HPDE6-E6E7 (cell line): Measurements from ENCODE around the gene EAF2.
A peak's percentile ranks its signal among the peaks of the same experiment; 100 is the strongest.
"Not testable (repeated sequence)": the region's sequence is repeated elsewhere in the genome, so short reads cannot be mapped to it uniquely, and the experiment has no call there.

Experiments
- DNase-seq: peaks from one replicate; pipeline ENCODE4 v3.0.0; 2011; ENCODE audit warnings: missing footprints; ENCODE audit errors: extremely low spot score

The EAF2 gene

DNA sequence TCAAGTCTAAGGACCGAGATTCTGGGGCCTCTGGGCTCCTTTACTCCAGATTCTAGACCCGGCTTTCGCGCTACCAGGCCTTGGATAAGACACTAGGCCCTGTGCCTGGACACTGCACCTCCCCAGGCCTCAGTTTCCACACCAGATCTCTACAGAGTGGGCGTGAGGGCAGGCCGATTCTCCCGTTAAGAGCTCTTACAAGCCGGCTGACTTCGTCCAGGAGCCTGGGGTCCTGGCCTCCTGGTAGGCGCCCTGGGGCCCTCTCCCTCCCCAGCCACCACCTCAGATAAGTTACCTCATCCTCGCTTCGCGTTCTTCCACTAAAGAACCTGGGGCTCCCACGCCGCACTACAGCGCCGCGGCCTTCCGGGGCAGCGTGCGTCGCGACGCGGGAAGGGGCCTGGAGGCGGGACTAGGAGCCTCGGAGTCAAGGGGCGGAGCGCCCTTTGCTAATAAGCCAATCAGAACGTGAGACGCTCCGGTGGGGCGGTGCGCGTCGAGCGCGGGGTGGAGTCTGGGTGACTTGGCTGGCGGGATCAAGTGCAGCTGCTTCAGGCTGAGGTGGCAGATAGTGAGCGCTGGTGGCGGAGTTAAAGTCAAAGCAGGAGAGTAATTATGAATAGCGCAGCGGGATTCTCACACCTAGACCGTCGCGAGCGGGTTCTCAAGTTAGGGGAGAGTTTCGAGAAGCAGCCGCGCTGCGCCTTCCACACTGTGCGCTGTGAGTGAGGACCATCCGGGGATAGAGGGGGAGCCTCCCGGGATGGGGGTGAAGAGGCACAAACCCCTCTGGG, at the start of gene EAF2, which contains the start of gene IQCB1:
Gene EAF2, plus strand, starts transcription at position 539 of the 794 bp plus-strand sequence. Its CDS starts 77 bp downstream, at position 616.
Gene IQCB1, minus strand, starts transcription at position 390 of the 794 bp plus-strand sequence. CDS start 6,100 bp downstream, outside the sequence.
- peak; percentile 95 for DNase-seq

DNA sequence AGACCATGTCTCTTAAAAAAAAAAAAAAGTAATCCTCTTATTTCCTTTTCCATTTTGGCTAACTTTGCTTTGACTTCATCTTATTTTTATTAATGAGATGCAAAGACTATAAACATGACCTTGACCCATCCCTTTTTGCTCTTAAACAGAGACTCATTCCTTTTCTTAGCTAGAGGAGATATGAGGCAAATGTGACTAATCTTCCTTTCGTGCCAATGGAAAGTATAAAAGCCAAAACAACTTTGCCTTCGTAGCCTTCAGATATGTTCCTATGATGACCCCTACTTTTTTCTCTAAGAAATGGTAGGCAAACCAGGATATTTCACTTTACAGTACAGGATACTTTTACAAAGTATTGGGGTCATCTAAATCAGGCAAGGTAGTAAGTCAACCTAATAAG, 48.5 kb upstream of the EAF2 start:
- DNase-seq, result no peak

DNA sequence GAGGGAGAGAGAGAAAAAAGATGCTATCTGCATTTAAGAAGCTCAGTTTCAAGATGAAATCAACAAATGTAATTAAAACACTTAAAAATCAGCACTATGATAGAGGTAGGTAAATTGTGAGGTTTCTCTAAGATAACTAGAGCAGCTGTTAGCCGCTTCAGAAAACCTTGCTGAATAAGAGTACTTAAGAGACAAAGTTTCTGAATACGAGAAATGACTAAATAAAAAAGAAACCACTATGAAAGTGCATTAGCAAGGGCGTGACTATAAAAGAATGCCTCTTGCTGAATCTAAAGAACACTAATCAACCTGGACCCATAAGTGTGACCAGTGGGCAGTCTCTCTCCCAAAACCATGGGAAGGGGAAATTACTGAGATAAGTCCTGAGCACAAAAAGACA, 41.9 kb upstream of the EAF2 start:
- DNase-seq, result no peak

DNA sequence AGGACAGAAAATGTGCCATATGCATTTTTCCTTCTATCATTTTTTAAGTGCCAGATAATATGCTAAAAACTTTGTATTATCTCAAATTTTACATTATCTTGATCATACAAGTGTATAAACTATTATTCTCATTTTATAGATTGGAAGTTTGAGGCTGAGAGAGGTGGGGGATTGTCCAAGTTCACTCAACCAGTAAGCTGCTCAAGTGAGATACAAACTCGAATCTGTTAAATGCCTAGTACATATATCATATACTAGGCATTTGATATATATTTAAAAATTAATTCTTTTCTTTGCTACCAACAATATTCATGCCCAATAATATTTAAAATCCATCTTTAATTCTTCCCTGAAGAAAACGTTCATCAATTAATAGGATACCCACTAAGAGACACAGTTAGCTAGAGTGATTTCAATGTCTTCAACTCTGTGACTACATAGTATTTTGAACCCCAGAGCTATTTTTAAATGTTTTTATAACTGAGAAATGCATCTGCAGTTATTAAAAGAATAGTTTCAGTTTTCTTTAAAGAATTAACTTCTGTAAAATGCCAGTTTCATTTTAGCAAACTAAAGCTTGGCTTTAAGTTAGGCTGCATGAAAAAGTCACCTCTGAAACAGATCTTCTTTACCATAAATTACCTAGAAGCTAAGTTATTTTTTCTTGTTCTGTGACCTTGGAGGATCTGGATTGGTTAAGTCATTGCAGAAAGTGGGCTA, 40.6 kb upstream of the EAF2 start:
- DNase-seq, result no peak

DNA sequence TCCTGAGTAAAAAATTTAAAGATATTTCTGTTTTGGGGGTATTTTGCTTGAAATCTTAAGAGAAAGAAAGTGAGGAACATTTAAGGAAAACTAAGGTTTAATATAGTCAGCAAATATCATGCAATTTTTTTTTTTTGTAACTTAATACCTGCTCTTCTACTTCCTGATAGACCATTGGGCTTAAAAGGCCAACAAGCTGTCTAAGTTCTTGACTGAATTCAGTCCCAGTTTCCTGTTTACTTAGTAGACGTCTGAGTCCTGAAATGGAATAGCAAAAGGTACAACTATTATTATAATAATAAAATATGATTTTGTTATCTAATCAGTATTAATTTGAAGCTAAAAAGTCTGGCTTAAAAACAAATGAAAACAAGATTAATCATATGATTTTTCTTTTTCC, 38.0 kb upstream of the EAF2 start:
- DNase-seq, result no peak

DNA sequence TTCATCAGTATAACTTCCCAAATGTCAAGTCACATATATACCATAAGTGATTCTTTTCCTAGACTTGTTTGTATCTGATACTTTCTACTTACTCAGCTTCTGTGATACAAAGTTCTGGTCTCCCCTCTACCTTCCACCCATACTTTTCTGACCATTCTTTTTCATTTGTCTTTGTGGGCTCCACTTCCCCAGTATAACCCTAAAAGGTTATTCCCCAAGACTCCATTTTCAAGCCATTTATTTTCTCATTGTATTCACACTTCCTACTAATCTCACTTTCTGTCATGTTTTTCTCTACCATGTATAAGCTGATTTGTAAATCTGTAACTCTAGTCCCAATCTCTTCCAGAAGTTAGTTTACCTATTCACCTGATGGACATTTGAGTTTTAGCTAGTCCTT, 34.1 kb upstream of the EAF2 start:
- DNase-seq, result no peak

DNA sequence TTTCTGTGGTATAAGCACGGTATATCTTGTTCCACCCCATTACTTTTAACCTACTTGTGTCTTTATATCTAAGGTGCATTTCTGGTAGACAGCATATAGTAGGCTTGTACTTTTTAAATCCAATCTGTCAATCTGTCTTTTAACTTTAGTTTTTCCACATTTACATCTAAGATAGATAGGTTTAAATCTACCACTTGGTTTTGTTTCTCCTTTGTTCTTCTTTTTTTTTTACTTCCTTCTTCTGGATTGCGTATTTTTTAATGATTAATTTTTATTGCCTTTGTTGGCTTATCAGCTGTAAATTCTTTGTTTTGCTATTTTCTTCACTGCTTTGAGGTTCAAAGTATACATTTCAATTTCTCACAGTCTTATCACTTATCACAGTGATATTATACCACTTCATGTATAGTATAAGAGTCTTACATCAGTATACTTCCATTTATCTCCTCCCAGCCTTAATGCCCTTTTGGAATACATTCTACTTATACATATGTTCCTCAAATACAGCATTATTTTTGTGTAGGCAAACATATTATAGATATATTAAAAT, 31.2 kb upstream of the EAF2 start:
- no peak for DNase-seq

DNA sequence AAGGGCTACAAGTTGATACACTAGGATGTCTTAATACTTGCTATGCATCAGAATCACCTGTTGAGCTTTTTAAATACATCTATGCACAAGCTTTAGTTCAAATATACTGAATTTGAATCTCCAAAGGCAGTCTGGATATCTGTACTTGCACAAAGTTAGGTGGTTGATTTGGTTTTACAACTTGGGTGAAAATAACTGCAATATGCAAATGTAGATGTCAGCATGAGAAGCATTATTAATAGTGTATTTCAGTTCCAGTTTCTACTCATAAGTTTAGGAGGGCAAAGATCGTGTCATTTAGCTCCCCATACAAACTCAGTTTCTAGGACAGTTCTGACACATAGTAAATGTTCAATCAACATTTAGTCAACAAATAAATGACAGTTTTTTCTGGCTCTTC, 25.8 kb upstream of the EAF2 start:
- DNase-seq, result no peak

DNA sequence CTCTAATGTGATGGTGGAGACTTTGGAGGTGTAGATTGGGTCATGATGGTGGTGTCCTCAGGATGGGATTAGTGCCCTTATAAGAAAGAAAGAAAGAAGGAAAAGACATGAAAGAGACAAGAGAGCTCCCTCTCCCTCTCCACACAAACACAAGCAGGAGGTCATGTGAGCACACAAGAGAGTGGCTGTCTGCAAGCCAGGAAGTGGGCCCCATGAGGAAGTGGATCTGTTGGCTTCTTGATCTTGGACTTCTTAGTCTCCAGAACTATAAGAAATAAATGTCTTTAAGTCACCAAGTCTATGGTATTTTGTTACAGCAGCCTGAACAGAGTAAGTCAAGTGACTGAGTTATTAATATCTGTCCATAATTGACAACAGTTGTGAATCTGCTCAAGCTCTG, 17.3 kb upstream of the EAF2 start:
- no peak for DNase-seq

DNA sequence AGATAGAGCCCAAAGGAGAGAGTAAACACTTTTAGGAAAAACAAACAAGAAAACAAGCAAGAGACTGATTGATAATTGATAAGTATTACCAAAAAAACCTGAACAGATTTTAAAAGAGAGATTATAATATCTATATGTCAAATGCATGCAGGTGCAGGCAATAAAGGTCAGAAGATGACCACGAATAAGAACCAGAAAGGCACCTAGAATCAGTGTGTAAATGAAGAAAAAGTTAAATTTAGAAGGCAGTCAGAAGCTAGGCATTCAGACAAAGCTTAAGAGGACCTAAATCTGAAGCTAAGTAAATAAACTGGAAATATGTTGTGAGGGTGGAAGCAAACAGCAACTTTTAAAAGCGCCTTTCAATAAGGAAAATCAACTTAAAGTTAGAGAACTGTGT, 16.4 kb upstream of the EAF2 start:
- DNase-seq, result no peak

DNA sequence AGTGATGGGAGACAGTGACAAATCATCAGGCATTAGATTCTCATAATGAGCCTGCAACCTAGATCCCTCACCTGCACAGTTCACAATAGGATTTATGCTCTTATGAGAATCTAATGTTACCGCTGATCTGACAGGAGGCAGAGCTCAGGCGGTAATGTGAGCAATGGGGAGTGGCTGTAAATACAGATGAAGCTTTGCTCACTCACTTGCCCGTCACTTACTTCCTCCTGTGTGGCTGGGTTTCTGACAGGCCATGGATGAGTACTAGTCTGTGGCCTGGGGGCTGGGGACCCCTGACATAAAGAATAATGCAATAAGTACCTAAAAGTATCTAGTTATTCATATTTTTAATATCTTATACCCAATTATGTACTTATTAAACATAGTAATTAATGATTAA, 15.8 kb upstream of the EAF2 start:
- no peak for DNase-seq

DNA sequence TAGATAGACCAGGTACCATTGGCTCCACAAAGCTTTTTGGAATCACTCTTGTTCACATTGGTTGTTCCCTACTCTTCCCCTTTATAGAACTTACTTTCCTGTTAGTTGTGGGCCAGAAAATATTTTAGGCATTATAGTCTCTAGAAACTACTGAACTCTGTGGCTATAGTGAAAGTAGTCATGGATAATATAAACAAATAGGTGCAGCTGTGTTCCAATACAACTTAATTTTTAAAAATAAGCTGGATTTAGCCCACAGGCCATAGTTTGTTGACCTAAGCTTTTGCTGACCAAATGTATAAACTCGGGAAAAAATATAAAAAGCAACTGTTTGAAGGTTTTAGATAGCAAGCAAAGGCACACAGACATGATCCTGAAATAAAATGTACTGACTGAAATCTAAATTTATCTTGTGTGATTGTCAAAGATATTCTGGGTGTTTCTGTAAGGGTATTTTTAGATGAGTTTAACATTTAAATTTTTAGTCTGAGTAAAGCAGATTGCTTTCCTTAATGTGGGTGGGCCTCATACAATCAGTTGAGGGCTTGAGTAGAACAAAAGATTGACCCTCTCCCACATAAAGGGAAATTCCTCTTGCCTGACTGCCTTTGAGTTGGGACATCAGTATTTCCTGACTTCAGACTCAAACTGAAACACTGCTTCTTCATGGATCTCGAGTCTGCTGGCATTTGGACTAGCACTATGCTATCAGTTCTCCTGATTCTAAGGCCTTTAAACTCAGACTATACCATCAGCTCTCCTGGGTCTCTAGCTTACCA, 13.4 kb upstream of the EAF2 start:
- DNase-seq, result no peak

DNA sequence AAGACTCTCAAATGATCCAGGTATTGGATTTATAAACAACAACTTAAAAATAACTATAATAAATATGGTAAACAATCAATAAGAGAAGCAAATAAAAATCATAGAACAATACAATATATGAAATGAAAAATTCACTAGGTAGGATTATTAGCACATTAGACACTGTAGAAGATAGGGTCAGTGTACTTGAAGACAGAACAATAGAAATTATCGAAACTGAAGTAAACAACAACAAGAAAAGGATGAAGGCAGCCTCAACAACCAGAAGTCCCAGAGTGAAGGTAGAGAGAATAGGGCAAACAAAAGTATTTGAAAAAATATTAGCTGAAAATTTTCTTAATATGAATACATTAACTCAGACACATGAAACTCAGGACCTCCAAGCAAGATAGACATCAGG, 12.0 kb upstream of the EAF2 start:
- DNase-seq, result no peak

DNA sequence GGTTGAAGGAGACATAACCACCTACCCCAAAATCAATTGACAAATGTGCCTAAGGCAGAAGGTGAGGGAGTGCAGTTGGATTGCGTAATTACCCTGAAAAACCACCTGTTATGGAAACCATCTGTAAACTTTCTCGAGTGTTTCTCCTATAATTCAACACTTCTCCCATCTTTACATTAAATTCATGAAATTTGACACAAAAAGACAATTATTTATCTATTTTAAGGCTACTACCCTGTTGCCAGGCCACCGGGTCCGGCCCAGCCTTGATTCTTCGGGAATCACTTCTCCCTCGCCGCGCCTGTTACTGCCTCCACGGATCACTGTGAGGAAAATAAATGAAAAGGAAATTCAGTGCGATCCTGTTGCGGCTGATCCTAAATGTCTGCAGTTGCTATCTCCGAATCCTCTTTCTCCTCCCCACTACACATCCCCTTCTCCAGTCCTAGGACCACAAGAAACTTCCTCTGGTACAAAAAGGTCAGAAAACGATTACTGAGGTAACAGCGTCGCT, 795 bp upstream of the EAF2 start:
- DNase-seq, result peak; percentile 21

DNA sequence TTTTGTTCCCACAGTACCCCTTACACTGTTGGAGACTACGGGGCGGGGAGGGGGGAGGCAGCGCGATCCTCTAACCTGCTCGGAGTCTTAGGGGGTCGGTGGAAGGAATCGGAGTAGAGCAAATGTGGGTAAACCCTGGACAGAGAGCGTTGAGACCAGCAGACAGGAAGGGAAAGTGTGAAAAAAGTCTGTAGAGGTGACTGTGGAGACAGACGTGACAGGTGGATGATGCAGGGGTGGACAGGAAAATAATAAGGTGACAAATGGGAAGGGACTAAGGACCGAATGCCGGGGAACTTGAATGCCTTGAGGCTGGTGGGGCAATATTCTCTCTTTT, 424 bp downstream of the EAF2 start:
- DNase-seq, result no peak

DNA sequence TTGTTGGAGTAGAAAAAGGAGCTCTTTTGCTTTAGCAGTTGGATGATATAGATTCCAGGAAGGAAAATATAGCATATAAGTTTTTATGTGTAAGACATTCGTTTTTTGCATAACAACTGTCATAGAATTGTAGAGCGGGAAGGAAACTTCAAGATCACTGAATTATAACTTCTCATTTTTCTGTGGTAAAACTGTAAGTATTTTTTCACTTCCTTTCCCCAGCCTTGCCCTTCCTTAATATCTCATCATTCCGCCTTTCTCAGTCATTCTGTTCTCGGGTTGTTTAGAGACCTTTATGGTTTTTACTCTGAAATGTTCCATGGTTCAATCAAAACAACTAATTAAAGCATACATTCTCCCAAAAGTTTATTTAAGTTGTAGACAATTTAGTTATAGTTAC, 1.1 kb downstream of the EAF2 start:
- DNase-seq, result no peak

DNA sequence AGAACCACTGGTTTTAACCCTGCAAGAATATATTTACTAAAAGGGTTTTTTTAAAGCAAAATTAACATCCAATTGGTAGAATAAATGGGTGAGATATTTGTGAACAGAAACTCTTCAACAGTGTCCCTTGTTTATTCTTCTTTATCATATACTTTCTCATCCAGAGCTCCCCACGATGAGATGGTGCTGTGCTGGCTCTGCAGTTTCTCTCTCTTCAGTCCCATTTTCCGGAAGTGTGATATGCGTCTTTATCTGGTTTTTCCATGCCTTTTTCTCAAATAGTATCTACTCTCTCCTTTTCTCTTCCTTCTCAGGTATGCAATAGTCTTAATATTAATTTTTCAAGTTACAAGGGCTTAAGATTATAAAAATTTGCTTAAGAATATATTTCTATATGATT, 1.5 kb downstream of the EAF2 start:
- DNase-seq, result no peak

DNA sequence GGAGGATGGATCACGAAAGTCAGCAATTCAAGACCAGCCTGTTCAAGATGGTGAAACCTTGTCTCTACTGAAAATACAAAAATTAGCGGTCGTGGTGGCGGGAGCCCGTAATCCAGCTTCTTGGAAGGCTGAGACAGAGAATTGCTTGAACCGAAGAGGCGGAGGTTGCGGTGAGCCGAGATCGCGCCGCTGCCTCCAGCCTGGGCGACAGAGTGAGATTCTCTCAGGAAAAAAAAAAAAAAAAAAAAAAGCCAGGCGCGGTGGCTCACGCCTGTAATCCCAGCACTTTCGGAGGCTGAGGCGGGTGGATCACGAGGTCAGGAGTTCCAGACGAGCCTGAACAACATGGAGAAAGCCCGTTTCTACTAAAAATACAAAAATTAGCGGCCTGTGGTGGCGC, 5.0 kb downstream of the EAF2 start:
- DNase-seq, result no peak

DNA sequence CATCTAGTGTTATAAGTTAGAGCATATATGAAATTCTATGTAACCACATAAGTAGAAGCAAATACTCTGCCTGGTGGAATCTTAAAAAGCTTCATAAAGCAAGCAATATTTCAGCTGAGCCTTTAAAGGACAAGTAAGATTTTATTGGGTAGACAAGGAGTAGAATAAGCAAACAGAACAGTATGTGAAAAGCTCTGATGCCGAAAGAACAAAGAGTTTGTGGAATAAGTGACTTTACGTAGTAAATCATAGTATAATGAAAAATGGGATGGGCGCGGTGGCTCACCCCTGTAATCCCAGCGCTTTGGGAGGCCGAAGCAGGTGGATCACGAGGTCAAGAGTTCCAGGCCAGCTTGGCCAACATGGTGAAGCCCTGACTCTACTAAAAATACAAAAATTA, 9.9 kb downstream of the EAF2 start:
- no peak for DNase-seq

DNA sequence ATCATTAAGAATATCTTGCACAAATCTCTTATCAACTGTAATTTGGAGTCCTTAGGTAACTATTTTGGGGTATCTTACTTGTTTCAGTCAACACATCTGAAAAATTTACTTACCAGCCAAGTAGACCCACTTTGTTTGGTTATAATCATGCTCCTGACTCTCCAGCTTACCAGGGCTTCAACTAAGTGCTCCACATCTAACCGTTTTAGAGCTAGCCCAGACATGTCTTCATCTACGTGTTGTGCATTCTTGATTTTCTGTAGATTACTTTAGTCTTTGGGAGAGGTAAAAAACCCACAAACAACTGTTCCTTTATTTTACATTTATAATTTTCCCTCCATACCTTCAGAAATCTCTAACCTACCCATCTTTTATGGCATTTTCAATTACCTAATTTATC, 17.2 kb downstream of the EAF2 start:
- peak; percentile 23 for DNase-seq

DNA sequence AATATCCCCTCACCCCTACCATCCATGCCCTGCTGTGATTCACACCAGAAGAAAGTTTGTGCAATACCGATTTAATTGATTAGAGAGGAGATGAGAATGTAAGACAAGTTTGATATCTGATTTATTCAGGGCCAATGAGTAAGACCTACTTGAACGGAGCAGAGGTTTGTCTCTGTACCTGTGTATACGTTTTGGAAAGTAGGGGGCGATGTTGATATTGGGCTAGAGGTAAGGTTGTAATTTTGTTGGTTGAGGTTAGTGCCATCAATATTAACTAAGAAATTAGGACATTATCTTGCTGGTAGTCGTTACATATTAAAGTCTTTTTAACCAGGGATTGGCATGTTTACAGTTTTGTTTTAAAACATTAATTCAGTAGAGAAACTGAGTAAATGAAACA, 20.5 kb downstream of the EAF2 start:
- peak; percentile 3 for DNase-seq

DNA sequence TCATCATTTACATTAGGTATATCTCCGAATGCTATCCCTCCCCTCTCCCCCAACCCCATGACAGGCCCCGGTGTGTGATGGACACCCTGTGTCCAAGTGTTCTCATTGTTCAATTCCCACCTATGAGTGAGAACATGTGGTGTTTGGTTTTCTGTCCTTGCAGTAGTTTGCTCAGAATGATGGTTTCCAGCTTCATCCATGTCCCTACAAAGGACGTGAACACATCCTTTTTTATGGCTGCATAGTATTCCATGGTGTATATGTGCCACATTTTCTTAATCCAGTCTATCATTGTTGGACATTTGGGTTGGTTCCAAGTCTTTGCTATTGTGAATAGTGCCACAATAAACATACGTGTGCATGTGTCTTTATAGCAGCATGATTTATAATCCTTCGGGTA, 22.8 kb downstream of the EAF2 start:
- not testable (repeated sequence) for DNase-seq
